Liver (tissue), 3 donors: ENCODE results near the gene S100A2.

Source experiments
- ATF3 ChIP-seq: IDR thresholded peaks from 2 replicates; pipeline ENCODE4 v1.6.1; 2016; ENCODE audit warnings: antibody characterized with exemption
- EGR1 ChIP-seq, 2 donors: IDR thresholded peaks; 2 replicates each; pipeline ENCODE4 v1.6.1; 2016 to 2018; ENCODE audit warnings: antibody characterized with exemption in 2 of 2, low read depth in 2 of 2
- FOXA1 ChIP-seq: IDR thresholded peaks from 2 replicates; pipeline ENCODE4 v1.6.1; 2016; ENCODE audit warnings: antibody characterized with exemption
- GABPA ChIP-seq, 2 donors: IDR thresholded peaks in 1 of 2; conservative IDR thresholded peaks in 1 of 2; 2 replicates each; pipeline ENCODE4 v1.6.1; 2016; ENCODE audit warnings: antibody characterized with exemption in 2 of 2, mild to moderate bottlenecking in 1 of 2, moderate library complexity in 1 of 2
- JUND ChIP-seq, 2 donors: IDR thresholded peaks; 2 replicates each; pipeline ENCODE4 v1.6.1; 2016; ENCODE audit warnings: antibody characterized with exemption in 2 of 2
- RAD21 ChIP-seq, 2 donors: IDR thresholded peaks; 2 replicates each; pipeline ENCODE4 v1.6.1; 2016; ENCODE audit warnings: antibody characterized with exemption in 2 of 2, mild to moderate bottlenecking in 2 of 2
- SP1 ChIP-seq: IDR thresholded peaks from 2 replicates; pipeline ENCODE4 v1.6.1; 2018; ENCODE audit warnings: antibody characterized with exemption, mild to moderate bottlenecking
- TAF1 ChIP-seq: conservative IDR thresholded peaks from 2 replicates; pipeline ENCODE4 v1.6.1; 2016; ENCODE audit warnings: antibody characterized with exemption, mild to moderate bottlenecking
- TF ChIP-seq, protein P1 (sequence below): fragments of 150-350 bp; IDR thresholded peaks from 2 replicates; pipeline ENCODE4 v1.5.1; 2017; ENCODE audit warnings: improper control_type of control experiment, low read depth, low read length; ENCODE audit not compliant: missing input control
- TF ChIP-seq, protein P2 (sequence below): IDR thresholded peaks from 2 replicates; pipeline ENCODE4 v1.6.1; 2016; ENCODE audit warnings: antibody characterized with exemption, mild to moderate bottlenecking
- TF ChIP-seq, protein P3 (sequence below): IDR thresholded peaks from 2 replicates; pipeline ENCODE4 v1.6.1; 2016; ENCODE audit warnings: antibody characterized with exemption
- TF ChIP-seq, protein P4 (sequence below): IDR thresholded peaks from 2 replicates; pipeline ENCODE4 v1.6.1; 2016; ENCODE audit warnings: antibody characterized with exemption
- donor health status: healthy.
- donor health status: healthy.

GRCh38 chr1:153608089-153608682 lies 42.5 kb upstream of the S100A2 start:
- TF ChIP-seq, protein P1, sequence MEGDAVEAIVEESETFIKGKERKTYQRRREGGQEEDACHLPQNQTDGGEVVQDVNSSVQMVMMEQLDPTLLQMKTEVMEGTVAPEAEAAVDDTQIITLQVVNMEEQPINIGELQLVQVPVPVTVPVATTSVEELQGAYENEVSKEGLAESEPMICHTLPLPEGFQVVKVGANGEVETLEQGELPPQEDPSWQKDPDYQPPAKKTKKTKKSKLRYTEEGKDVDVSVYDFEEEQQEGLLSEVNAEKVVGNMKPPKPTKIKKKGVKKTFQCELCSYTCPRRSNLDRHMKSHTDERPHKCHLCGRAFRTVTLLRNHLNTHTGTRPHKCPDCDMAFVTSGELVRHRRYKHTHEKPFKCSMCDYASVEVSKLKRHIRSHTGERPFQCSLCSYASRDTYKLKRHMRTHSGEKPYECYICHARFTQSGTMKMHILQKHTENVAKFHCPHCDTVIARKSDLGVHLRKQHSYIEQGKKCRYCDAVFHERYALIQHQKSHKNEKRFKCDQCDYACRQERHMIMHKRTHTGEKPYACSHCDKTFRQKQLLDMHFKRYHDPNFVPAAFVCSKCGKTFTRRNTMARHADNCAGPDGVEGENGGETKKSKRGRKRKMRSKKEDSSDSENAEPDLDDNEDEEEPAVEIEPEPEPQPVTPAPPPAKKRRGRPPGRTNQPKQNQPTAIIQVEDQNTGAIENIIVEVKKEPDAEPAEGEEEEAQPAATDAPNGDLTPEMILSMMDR, result no peak
- TF ChIP-seq TAF1 (no peak), ATF3 (no peak), FOXA1 (no peak), SP1 (no peak), GABPA (IDR thresholded peaks at IDR 0.05 in 1 of 2, conservative IDR thresholded peaks at IDR 0.05 in 1 of 2) (no peak), RAD21 (IDR thresholded peaks at IDR 0.05) (no peak), JUND (IDR thresholded peaks at IDR 0.05) (no peak), EGR1 (IDR thresholded peaks at IDR 0.05; ENCODE audit: low read depth in 2 of 2) (no peak)
- TF ChIP-seq, protein P2, sequence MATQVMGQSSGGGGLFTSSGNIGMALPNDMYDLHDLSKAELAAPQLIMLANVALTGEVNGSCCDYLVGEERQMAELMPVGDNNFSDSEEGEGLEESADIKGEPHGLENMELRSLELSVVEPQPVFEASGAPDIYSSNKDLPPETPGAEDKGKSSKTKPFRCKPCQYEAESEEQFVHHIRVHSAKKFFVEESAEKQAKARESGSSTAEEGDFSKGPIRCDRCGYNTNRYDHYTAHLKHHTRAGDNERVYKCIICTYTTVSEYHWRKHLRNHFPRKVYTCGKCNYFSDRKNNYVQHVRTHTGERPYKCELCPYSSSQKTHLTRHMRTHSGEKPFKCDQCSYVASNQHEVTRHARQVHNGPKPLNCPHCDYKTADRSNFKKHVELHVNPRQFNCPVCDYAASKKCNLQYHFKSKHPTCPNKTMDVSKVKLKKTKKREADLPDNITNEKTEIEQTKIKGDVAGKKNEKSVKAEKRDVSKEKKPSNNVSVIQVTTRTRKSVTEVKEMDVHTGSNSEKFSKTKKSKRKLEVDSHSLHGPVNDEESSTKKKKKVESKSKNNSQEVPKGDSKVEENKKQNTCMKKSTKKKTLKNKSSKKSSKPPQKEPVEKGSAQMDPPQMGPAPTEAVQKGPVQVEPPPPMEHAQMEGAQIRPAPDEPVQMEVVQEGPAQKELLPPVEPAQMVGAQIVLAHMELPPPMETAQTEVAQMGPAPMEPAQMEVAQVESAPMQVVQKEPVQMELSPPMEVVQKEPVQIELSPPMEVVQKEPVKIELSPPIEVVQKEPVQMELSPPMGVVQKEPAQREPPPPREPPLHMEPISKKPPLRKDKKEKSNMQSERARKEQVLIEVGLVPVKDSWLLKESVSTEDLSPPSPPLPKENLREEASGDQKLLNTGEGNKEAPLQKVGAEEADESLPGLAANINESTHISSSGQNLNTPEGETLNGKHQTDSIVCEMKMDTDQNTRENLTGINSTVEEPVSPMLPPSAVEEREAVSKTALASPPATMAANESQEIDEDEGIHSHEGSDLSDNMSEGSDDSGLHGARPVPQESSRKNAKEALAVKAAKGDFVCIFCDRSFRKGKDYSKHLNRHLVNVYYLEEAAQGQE, result no peak
- TF ChIP-seq, protein P3, sequence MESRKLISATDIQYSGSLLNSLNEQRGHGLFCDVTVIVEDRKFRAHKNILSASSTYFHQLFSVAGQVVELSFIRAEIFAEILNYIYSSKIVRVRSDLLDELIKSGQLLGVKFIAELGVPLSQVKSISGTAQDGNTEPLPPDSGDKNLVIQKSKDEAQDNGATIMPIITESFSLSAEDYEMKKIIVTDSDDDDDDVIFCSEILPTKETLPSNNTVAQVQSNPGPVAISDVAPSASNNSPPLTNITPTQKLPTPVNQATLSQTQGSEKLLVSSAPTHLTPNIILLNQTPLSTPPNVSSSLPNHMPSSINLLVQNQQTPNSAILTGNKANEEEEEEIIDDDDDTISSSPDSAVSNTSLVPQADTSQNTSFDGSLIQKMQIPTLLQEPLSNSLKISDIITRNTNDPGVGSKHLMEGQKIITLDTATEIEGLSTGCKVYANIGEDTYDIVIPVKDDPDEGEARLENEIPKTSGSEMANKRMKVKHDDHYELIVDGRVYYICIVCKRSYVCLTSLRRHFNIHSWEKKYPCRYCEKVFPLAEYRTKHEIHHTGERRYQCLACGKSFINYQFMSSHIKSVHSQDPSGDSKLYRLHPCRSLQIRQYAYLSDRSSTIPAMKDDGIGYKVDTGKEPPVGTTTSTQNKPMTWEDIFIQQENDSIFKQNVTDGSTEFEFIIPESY, result no peak
- TF ChIP-seq, protein P4, sequence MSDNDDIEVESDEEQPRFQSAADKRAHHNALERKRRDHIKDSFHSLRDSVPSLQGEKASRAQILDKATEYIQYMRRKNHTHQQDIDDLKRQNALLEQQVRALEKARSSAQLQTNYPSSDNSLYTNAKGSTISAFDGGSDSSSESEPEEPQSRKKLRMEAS, result no peak
